Psoas muscle (tissue), 8 donors: ENCODE results near the gene SERINC4. TPM values are rescaled to one million over a fixed set of nuclear protein-coding genes. Genes with fewer than 3 reads are reported as not detected.
A peak's percentile ranks its signal among the peaks of the same experiment; 100 is the strongest.
"Not testable (repeated sequence)": the region's sequence is repeated elsewhere in the genome, so short reads cannot be mapped to it uniquely, and the experiment has no call there.

ENCODE experiments used
- ATAC-seq, 4 donors: fragments of 200-7000 bp; cut with Tn5 transposase; one replicate each; pipeline ENCODE4 v1.9.1; 2020; ENCODE audit warnings: moderate library complexity in 3 of 4, mild to moderate bottlenecking in 2 of 4
- DNase-seq, 2 donors: peaks; one replicate each; pipeline ENCODE4 v3.0.0-alpha.2; 2020
- H3K27ac ChIP-seq: fragments of 200-600 bp; one replicate; pipeline ENCODE4 v1.8.0; 2022
- H3K27me3 ChIP-seq, 3 donors: fragments of 200-600 bp in 1 of 3; one replicate each; pipeline versions ENCODE4 v1.6.1 to v1.8.0; 2013 to 2022; ENCODE audit warnings: low read length in 2 of 3, mild to moderate bottlenecking in 2 of 3, moderate library complexity in 1 of 3; ENCODE audit not compliant: insufficient read depth in 3 of 3
- H3K36me3 ChIP-seq, 2 donors: fragments of 200-600 bp in 1 of 2; one replicate each; pipeline versions ENCODE4 v1.6.1 to v1.8.0; 2013 to 2022; ENCODE audit warnings: low read depth in 1 of 2, mild to moderate bottlenecking in 1 of 2, moderate library complexity in 1 of 2; ENCODE audit not compliant: insufficient read depth in 1 of 2
- H3K4me1 ChIP-seq: fragments of 200-600 bp; one replicate; pipeline ENCODE4 v1.8.0; 2022
- H3K4me3 ChIP-seq: fragments of 200-600 bp; one replicate; pipeline ENCODE4 v1.8.0; 2022; ENCODE audit warnings: mild to moderate bottlenecking
- H3K9me3 ChIP-seq: fragments of 200-600 bp; one replicate; pipeline ENCODE4 v1.8.0; 2022
- WGBS, 3 donors: extraction: QIAGEN DNeasy Blood & Tissue Kit; methylation state at CpG; one replicate each; pipeline versions ENCODE4 v1.1.6 to v1.1.7; 2013; 5-methylcytosine and 5-hydroxymethylcytosine counted together
- intact Hi-C, 2 donors: fragments of 100-400 bp; cut with DNase I; formaldehyde crosslinking; loops; one replicate each; pipeline versions ENCODE4 v1.11.0 to v1.14.2; 2022
- polyA plus RNA-seq, 3 donors: library from polyadenylated mRNA; stranded (reverse); fragments of 200-250 nt; gene quantifications; one replicate each; pipeline ENCODE4 v1.2.3, GENCODE V29; 2013
- total RNA-seq, 4 donors: library from RNA; stranded (reverse); fragmentation: NEBNext Ultra II Directional in 2 of 4; extraction: Animal tissue kit (Norgen Biotek cat#: 25700) in 2 of 4; gene quantifications; one replicate each; pipeline versions ENCODE4 v1.2.1 to v1.2.4, GENCODE V29; 2021 to 2023
- TF ChIP-seq, protein P1 (sequence below): fragments of 200-600 bp; IDR thresholded peaks from one replicate; pipeline ENCODE4 v1.8.0; 2022; ENCODE audit warnings: antibody characterized with exemption
- donor health status: healthy with polysubstance abuse.
- donor health status: DM: no; HTN: no; CAD: no; lungs with moderate emphysema.
- donor health status: Bipolar disorder and iron deficiency.
- donor health status: healthy.
- donor health status: DM: yes; HTN: yes; CAD: no.
- donor health status: DM: no; HTN: no; CAD: no.
- donor health status: DM: no; HTN: no; CAD: no.
- donor health status: DM: yes; HTN: yes; CAD: no.

Gene SERINC4
- total and polyA plus RNA-seq, 7 donors: 0.15 to 0.93 (median 0.23) TPM

GRCh38 chr15:43762824-43763223, 37.2 kb downstream of the SERINC4 start:
- no peaks in the 10 kb centered on the region for H3K9me3 ChIP-seq
- WGBS, 3 donors: 79 to 85% (median 83%) methylated on average over 6 of the region's 6 CpGs
- no peak for DNase-seq
- intact Hi-C loops: no loop called here
- H3K4me3 ChIP-seq: no peak overlapping the region
- TF ChIP-seq, protein P1, sequence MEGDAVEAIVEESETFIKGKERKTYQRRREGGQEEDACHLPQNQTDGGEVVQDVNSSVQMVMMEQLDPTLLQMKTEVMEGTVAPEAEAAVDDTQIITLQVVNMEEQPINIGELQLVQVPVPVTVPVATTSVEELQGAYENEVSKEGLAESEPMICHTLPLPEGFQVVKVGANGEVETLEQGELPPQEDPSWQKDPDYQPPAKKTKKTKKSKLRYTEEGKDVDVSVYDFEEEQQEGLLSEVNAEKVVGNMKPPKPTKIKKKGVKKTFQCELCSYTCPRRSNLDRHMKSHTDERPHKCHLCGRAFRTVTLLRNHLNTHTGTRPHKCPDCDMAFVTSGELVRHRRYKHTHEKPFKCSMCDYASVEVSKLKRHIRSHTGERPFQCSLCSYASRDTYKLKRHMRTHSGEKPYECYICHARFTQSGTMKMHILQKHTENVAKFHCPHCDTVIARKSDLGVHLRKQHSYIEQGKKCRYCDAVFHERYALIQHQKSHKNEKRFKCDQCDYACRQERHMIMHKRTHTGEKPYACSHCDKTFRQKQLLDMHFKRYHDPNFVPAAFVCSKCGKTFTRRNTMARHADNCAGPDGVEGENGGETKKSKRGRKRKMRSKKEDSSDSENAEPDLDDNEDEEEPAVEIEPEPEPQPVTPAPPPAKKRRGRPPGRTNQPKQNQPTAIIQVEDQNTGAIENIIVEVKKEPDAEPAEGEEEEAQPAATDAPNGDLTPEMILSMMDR: no peak
- no peaks in the 10 kb centered on the region for H3K27me3 ChIP-seq
- H3K27ac ChIP-seq: no peak overlapping the region
- peaks cover 17 to 100% of the 10 kb centered on the region in 2 donors for H3K36me3 ChIP-seq
- no peak for ATAC-seq
- H3K4me1 ChIP-seq: peaks cover 8% of the 10 kb centered on the region

- peaks cover 13% of the 10 kb centered on the region for H3K4me1 ChIP-seq
- 78 to 85% (median 79%) methylated on average over 6 of the region's 6 CpGs for WGBS, 3 donors
- no peak overlapping the region for H3K27ac ChIP-seq
- peaks cover 2 to 55% of the 10 kb centered on the region in 2 donors for H3K36me3 ChIP-seq
- no peak overlapping the region for H3K4me3 ChIP-seq
- no peak for ATAC-seq
- TF ChIP-seq, protein P1: no peak
- no peaks in the 10 kb centered on the region for H3K27me3 ChIP-seq
- intact Hi-C loops: no loop called here
- no peaks in the 10 kb centered on the region for H3K9me3 ChIP-seq
- DNase-seq: no peak
Observed at GRCh38 chr15:43751885-43752284, 48.1 kb downstream of the SERINC4 start.

DNA sequence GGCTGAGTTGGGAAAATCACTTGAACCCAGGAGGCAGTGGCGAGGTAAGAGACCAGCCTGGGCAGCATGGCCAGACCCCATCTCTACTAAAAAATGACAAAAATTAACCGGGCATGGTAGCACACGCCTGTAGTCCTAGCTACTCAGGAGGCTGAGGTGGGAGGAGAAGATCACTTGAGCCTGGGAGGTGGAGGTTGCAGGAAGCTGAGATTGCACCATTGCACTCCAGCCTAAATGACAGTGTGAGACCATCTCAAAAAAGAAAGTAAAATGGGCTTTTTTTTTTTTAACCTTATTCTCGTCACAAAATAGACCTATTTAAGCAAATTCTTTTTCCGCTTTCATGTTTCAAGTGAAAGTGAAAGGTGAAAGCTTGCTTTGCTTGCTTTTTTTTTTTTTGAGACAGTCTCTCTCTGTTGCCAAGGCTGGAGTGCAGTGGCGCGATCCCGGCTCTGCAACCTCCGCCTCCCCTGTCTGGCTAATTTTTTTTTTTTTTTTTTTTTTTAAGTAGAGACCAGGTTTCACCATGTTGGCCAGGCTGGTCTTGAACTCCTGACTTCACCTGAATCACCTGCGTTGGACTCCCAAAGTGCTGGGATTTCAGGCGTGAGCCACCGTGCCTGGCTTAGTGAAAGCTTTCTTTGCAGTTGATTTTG, 50.2 kb downstream of the SERINC4 start:
- no peak overlapping the region for H3K27ac ChIP-seq
- H3K4me3 ChIP-seq: peak overlapping the region; percentile 32
- no peaks in the 10 kb centered on the region for H3K27me3 ChIP-seq
- ATAC-seq (no peak), DNase-seq (no peak)
- WGBS, 3 donors: 73 to 84% (median 80%) methylated on average over 12 of the region's 12 CpGs
- H3K9me3 ChIP-seq: no peaks in the 10 kb centered on the region
- TF ChIP-seq, protein P1: no peak
- peaks cover 2 to 35% of the 10 kb centered on the region in 2 donors for H3K36me3 ChIP-seq
- intact Hi-C loops: no loop called here
- peaks cover 13% of the 10 kb centered on the region for H3K4me1 ChIP-seq

DNA sequence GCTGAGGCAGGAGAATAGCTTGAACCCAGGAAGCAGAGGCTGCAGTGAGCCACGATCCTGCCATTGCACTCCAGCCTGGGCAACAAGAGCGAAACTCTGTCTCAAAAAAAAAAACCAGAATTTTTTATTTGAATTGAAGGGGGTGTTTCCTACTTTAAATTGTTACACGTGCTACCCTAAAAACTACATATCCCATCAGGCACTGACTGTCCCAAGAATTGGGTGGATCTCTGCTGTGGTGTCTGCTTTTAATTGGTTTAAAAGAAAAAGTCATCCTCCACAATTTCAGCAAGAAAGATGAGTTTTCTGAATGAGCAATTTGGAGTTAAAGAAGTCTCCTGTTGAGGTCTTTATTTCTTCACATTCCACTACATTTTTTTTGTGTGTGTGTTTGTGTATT, 51.6 kb downstream of the SERINC4 start:
- Histone ChIP-seq H3K27me3 (no peaks in the 10 kb centered on the region), H3K9me3 (no peaks in the 10 kb centered on the region), H3K27ac (no peak overlapping the region), H3K4me1 (peaks cover 8% of the 10 kb centered on the region), H3K4me3 (peak overlapping the region; percentile 86), H3K36me3 (peaks cover 0 to 20% of the 10 kb centered on the region in 2 donors)
- DNase-seq (no peak), ATAC-seq (no peak)
- intact Hi-C loops: no loop called here
- TF ChIP-seq, protein P1: no peak
- WGBS, 3 donors: 70 to 75% (median 73%) methylated on average over 3 of the region's 3 CpGs

GRCh38 chr15:43746903-43747309, 53.1 kb downstream of the SERINC4 start:
- intact Hi-C loops, H3K4me1 ChIP-seq, H3K9me3 ChIP-seq, H3K36me3 ChIP-seq, DNase-seq, H3K27me3 ChIP-seq: not testable (repeated sequence)
- H3K27ac ChIP-seq: peak overlapping the region; percentile 92
- 1 to 7% (median 2%) methylated on average over 9 to 12 of the region's 12 CpGs for WGBS, 3 donors
- H3K4me3 ChIP-seq: peak overlapping the region; percentile 86
- ATAC-seq: peak; percentile 32 to 52 (median 42)

DNA sequence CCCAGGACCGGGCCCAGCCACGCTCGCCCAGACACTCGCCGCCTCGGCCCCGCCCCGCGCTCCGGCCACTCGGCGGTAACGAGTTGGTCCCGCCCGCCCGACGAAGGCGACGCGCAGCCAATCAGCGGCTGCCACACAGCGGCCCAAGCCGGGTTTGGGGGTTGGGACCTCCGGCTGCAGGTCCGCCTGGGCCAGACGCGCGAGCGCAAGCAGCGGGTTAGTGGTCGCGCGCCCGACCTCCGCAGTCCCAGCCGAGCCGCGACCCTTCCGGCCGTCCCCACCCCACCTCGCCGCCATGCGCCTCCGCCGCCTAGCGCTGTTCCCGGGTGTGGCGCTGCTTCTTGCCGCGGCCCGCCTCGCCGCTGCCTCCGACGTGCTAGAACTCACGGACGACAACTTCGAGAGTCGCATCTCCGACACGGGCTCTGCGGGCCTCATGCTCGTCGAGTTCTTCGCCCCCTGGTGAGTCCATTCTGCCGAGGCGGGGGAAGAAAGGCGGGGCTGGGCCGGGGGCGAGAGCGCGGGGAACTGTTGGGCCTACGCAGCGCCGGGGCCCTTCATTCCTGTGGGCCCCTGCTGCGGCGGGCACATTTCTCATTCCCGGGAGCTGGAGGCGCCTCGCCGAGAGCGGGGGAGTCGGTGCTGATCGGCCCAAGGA, 53.6 kb downstream of the SERINC4 start, which contains the start of gene PDIA3:
TSS of gene PDIA3 (plus strand) at position 194 of the 658 bp plus-strand sequence. CDS start at position 296, 102 bp downstream.
- intact Hi-C loops, H3K9me3 ChIP-seq, H3K36me3 ChIP-seq, H3K27me3 ChIP-seq, H3K4me1 ChIP-seq: not testable (repeated sequence)
- H3K4me3 ChIP-seq: peak within 1 kb of the TSS; percentile 86
- WGBS, 3 donors: 0 to 1% (median 1%) methylated on average over 44 to 84 of the region's 84 CpGs
- H3K27ac ChIP-seq: peak within 1 kb of the TSS; percentile 92
- ATAC-seq: peak; percentile 98 to 99 (median 98)
- peak; percentile 94 to 96 for DNase-seq
